Stimulated activated naive CD8-positive, alpha-beta T cell treated with anti-CD3 and anti-CD28 coated beads, Interleukin-15, amount 100 ng/mL, for 72 hours (primary cell): ENCODE data around the gene FREY1.
A peak's percentile ranks its signal among the peaks of the same experiment; 100 is the strongest.

Experiments used
- ATAC-seq: fragments of 150-1000 bp; cut with Tn5 transposase; 2 replicates; pipeline ENCODE4 v1.10.0; 2021; ENCODE audit warnings: mild to moderate bottlenecking, moderate library complexity
- DNase-seq, 2 donors: peaks; one replicate each; pipeline ENCODE4 v3.0.0; 2021 to 2022
- H3K27ac Mint-ChIP-seq, 2 donors: one replicate each; pipeline ENCODE4 v1.8.0; 2022; ENCODE audit warnings: mild to moderate bottlenecking in 2 of 2, mixed read lengths in 2 of 2, moderate library complexity in 2 of 2
- H3K27me3 Mint-ChIP-seq: one replicate; pipeline ENCODE4 v1.8.0; 2022; ENCODE audit warnings: mixed read lengths
- H3K4me1 Mint-ChIP-seq: one replicate; pipeline ENCODE4 v1.8.0; 2022; ENCODE audit warnings: mild to moderate bottlenecking, mixed read lengths
- H3K4me3 Mint-ChIP-seq, 2 donors: one replicate each; pipeline ENCODE4 v1.8.0; 2022; ENCODE audit warnings: mild to moderate bottlenecking in 2 of 2, mixed read lengths in 2 of 2, moderate library complexity in 1 of 2
- H3K9me3 Mint-ChIP-seq, 2 donors: one replicate each; pipeline ENCODE4 v1.8.0; 2022; ENCODE audit warnings: mixed read lengths in 2 of 2

The FREY1 gene

GRCh38 chr11:45922425-45923082, 15.5 kb upstream of the FREY1 start, which contains the start of gene LARGE2:
TSS of gene LARGE2 (plus strand) at chr11:45922656. CDS start at chr11:45922883, 227 bp downstream.
- peak; percentile 0 for ATAC-seq
- H3K9me3 Mint-ChIP-seq: no peaks in the 10 kb centered on the region
- H3K4me3 Mint-ChIP-seq: peak within 1 kb of the TSS; percentile 83 to 87
- DNase-seq: no peak
- H3K27ac Mint-ChIP-seq: peak within 1 kb of the TSS in 1 of 2 donors; percentile 71
- H3K4me1 Mint-ChIP-seq: peaks cover 50% of the 10 kb centered on the region
- peaks cover 27% of the 10 kb centered on the region for H3K27me3 Mint-ChIP-seq

GRCh38 chr11:45921561-45922424, 14.7 kb upstream of the FREY1 start:
- no peak for ATAC-seq
- H3K9me3 Mint-ChIP-seq: no peaks in the 10 kb centered on the region
- peaks cover 27% of the 10 kb centered on the region for H3K27me3 Mint-ChIP-seq
- no peak for DNase-seq
- H3K4me3 Mint-ChIP-seq: peak overlapping the region; percentile 59 to 73
- peaks cover 46% of the 10 kb centered on the region for H3K4me1 Mint-ChIP-seq
- peak overlapping the region in 1 of 2 donors; percentile 8 for H3K27ac Mint-ChIP-seq

GRCh38 chr11:45920531-45921477, 13.7 kb upstream of the FREY1 start:
- Mint-ChIP-seq H3K4me1 (peaks cover 53% of the 10 kb centered on the region), H3K27ac (no peak overlapping the region), H3K27me3 (peaks cover 27% of the 10 kb centered on the region), H3K9me3 (no peaks in the 10 kb centered on the region), H3K4me3 (peak overlapping the region; percentile 59 to 73)
- ATAC-seq (no peak), DNase-seq (no peak)

- Mint-ChIP-seq H3K27me3 (peaks cover 27% of the 10 kb centered on the region), H3K4me3 (peak overlapping the region in 1 of 2 donors; percentile 35), H3K27ac (no peak overlapping the region), H3K4me1 (peaks cover 61% of the 10 kb centered on the region), H3K9me3 (no peaks in the 10 kb centered on the region)
- no peak for ATAC-seq
- no peak for DNase-seq
These were observed 12.9 kb upstream of the FREY1 start for GRCh38 chr11:45919806-45920530.

- Mint-ChIP-seq H3K27me3 (peaks cover 19% of the 10 kb centered on the region), H3K9me3 (no peaks in the 10 kb centered on the region), H3K27ac (peak overlapping the region in 1 of 2 donors; percentile 50), H3K4me1 (peaks cover 62% of the 10 kb centered on the region), H3K4me3 (peak overlapping the region; percentile 95 to 99)
- no peak for DNase-seq
- ATAC-seq: no peak
These were observed 12.0 kb upstream of the FREY1 start for GRCh38 chr11:45918962-45919675.

GRCh38 chr11:45918331-45918941, 11.4 kb upstream of the FREY1 start:
- Mint-ChIP-seq H3K4me1 (peaks cover 65% of the 10 kb centered on the region), H3K27ac (peak overlapping the region; percentile 93 to 98), H3K9me3 (no peaks in the 10 kb centered on the region), H3K27me3 (peaks cover 13% of the 10 kb centered on the region), H3K4me3 (peak overlapping the region; percentile 95 to 99)
- DNase-seq: peak; percentile 45 to 57
- peak; percentile 25 for ATAC-seq

- Mint-ChIP-seq H3K9me3 (no peaks in the 10 kb centered on the region), H3K4me1 (peaks cover 66% of the 10 kb centered on the region), H3K4me3 (peak within 1 kb of the TSS; percentile 95 to 99), H3K27ac (peak within 1 kb of the TSS; percentile 93 to 98), H3K27me3 (peaks cover 8% of the 10 kb centered on the region)
- ATAC-seq: peak; percentile 94
- peak; percentile 96 to 98 for DNase-seq
These were observed 10.7 kb upstream of the FREY1 start, which contains the start of gene PEX16 for GRCh38 chr11:45917623-45918330. TSS of gene PEX16 (minus strand) at chr11:45917877. CDS start at chr11:45917811, 66 bp downstream.

- ATAC-seq (peak; percentile 0), DNase-seq (no peak)
- no peaks in the 10 kb centered on the region for H3K9me3 Mint-ChIP-seq
- peaks cover 8% of the 10 kb centered on the region for H3K27me3 Mint-ChIP-seq
- peak overlapping the region; percentile 93 to 98 for H3K27ac Mint-ChIP-seq
- H3K4me1 Mint-ChIP-seq: peaks cover 66% of the 10 kb centered on the region
- peak overlapping the region; percentile 95 to 99 for H3K4me3 Mint-ChIP-seq
These were observed 10.2 kb upstream of the FREY1 start for GRCh38 chr11:45917286-45917622.

- DNase-seq: no peak
- H3K4me1 Mint-ChIP-seq: peaks cover 55% of the 10 kb centered on the region
- no peaks in the 10 kb centered on the region for H3K27me3 Mint-ChIP-seq
- no peaks in the 10 kb centered on the region for H3K9me3 Mint-ChIP-seq
- H3K27ac Mint-ChIP-seq: no peak overlapping the region
- no peak for ATAC-seq
- H3K4me3 Mint-ChIP-seq: no peak overlapping the region
These were observed 8.4 kb upstream of the FREY1 start for GRCh38 chr11:45915446-45915845.

GRCh38 chr11:45913942-45914635, 7.0 kb upstream of the FREY1 start:
- no peak overlapping the region for H3K4me3 Mint-ChIP-seq
- DNase-seq: no peak
- H3K4me1 Mint-ChIP-seq: peaks cover 45% of the 10 kb centered on the region
- no peaks in the 10 kb centered on the region for H3K9me3 Mint-ChIP-seq
- H3K27me3 Mint-ChIP-seq: no peaks in the 10 kb centered on the region
- ATAC-seq: no peak
- peak overlapping the region in 1 of 2 donors; percentile 46 for H3K27ac Mint-ChIP-seq

- no peak overlapping the region for H3K4me3 Mint-ChIP-seq
- peaks cover 40% of the 10 kb centered on the region for H3K4me1 Mint-ChIP-seq
- H3K27me3 Mint-ChIP-seq: no peaks in the 10 kb centered on the region
- H3K27ac Mint-ChIP-seq: peak overlapping the region; percentile 46 to 85
- no peaks in the 10 kb centered on the region for H3K9me3 Mint-ChIP-seq
- ATAC-seq (no peak), DNase-seq (no peak)
These were observed 6.4 kb upstream of the FREY1 start for GRCh38 chr11:45913514-45913913.

GRCh38 chr11:45910623-45911022, 3.6 kb upstream of the FREY1 start:
- Mint-ChIP-seq H3K4me3 (no peak overlapping the region), H3K9me3 (no peaks in the 10 kb centered on the region), H3K27me3 (no peaks in the 10 kb centered on the region), H3K27ac (no peak overlapping the region), H3K4me1 (peaks cover 32% of the 10 kb centered on the region)
- ATAC-seq (no peak), DNase-seq (no peak)
